Measurements from ENCODE around the gene MUC20.

DNA sequence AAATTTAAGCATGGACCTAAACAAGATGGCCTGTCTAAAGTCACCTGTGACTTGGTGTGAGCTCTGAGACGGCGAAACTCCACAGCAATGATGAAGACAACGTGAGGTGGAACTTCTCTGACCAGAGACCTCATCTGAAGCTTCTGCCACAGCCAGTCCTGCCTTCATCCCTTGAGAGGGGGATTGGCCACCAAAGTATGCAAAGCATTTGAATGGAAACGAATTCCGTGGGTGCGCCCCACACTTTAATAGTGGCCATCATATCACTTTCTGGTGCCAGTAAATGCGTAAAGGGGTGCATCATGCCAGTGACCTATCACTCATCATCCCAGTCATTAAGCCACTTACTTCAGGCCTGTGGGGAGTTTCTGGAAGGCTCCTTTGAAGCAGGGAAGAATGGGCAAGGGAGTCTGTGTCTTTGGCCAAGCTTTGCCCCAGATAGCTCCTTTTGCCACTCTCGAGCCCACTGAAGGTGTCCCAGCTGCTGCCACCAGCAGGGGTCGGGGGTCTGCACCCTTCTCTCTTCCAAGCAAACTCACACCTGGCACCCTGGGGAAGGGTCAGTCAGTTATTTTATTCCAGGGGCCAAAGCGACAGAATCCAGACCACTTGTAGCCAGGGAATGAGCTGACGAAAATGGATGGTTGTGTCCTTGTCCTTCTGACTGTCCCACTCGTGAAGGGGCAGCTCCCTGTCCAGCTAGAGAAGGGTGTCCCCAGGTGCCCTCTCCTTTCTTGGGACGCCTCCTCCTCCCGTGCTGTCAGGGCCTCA is 17.7 kb downstream of the MUC20 start:
- TF ChIP-seq GABPA (IDR thresholded peaks at IDR 0.05; ENCODE audit: borderline replicate concordance, insufficient read depth, low read length): no peak
- TF ChIP-seq RFX5 (IDR thresholded peaks at IDR 0.05; ENCODE audit: borderline replicate concordance, low read depth, low read length): no peak
- TF ChIP-seq POLR2A (IDR thresholded peaks at IDR 0.05; ENCODE audit: control extremely low read depth in 1 of 2, low read depth in 2 of 2, low read length in 2 of 2): no peak
- TF ChIP-seq, protein P1, sequence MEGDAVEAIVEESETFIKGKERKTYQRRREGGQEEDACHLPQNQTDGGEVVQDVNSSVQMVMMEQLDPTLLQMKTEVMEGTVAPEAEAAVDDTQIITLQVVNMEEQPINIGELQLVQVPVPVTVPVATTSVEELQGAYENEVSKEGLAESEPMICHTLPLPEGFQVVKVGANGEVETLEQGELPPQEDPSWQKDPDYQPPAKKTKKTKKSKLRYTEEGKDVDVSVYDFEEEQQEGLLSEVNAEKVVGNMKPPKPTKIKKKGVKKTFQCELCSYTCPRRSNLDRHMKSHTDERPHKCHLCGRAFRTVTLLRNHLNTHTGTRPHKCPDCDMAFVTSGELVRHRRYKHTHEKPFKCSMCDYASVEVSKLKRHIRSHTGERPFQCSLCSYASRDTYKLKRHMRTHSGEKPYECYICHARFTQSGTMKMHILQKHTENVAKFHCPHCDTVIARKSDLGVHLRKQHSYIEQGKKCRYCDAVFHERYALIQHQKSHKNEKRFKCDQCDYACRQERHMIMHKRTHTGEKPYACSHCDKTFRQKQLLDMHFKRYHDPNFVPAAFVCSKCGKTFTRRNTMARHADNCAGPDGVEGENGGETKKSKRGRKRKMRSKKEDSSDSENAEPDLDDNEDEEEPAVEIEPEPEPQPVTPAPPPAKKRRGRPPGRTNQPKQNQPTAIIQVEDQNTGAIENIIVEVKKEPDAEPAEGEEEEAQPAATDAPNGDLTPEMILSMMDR (IDR thresholded peaks at IDR 0.05; ENCODE audit: control extremely low read depth in 1 of 3, insufficient read depth in 1 of 3, low read depth in 1 of 3, low read length in 3 of 3): peak in 2 of 3 experiments; percentile 9 to 15; a peak in 2 of 4 replicates
- TF ChIP-seq CREB1 (IDR thresholded peaks at IDR 0.05): no peak
- no peak for TF ChIP-seq NRF1 (IDR thresholded peaks at IDR 0.05; ENCODE audit: low read depth, low read length)
- TF ChIP-seq KDM4A (IDR thresholded peaks at IDR 0.05; ENCODE audit: low read depth, low read length, severe bottlenecking): no peak
- no peak for TF ChIP-seq POLR2AphosphoS5 (IDR thresholded peaks at IDR 0.05; ENCODE audit: low read depth, low read length)
- TF ChIP-seq, protein P2, sequence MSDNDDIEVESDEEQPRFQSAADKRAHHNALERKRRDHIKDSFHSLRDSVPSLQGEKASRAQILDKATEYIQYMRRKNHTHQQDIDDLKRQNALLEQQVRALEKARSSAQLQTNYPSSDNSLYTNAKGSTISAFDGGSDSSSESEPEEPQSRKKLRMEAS (IDR thresholded peaks at IDR 0.05): no peak

All from H1 (cell line).